Measurements from ENCODE around the gene SET.

DNA sequence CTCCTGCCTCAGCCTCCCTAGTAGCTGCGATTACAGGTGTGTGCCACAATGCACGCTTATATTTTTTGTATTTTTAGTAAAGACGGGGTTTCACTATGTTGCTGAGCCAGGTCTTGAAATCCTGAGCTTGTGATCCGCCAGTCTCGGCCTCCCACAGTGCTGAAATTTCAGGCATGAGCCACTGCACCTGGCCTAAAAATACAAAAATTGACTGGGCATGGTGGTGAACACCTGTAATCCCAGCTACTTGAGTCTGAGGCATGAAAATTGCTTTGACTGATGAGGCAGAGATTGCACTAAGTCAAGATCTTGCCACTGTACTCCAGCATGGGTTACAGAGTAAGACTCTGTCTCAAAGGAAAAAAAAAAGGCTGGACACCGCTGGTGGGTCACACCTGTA, 19.2 kb upstream of the SET start:
- TF ChIP-seq ZBTB7A (IDR thresholded peaks at IDR 0.05; ENCODE audit: low read depth): no peak
- no peak for TF ChIP-seq EGR1 (IDR thresholded peaks at IDR 0.05)
